K562 (cell line): ENCODE data around the gene ITPR2. TPM values are rescaled to one million over a fixed set of nuclear protein-coding genes. Genes with fewer than 3 reads are reported as not detected.

ENCODE experiments used
- ATAC-seq: fragments of 200-7000 bp; cut with Tn5 transposase; 3 replicates; pipeline ENCODE4 v1.9.1; 2020; ENCODE audit warnings: moderate library complexity
- BruUV-seq: library from RNA; stranded (reverse); fragments of 400-500 nt; replicated peaks from 2 replicates; lab custom pipeline; 2021; lab: Mats Ljungman, UMichigan
- CTCF ChIA-PET: fragments of 300-600 bp; formaldehyde crosslinking; extraction: SDS; loops from one replicate; lab custom pipeline; 2021; ENCODE audit warnings: low intra/inter-chr PET ratio; lab: Yijun Ruan, JAX
- POLR2A ChIA-PET: fragments of 300-600, 350-650 bp; sonication (Branson Sonifier 250); formaldehyde crosslinking; extraction: SDS; loops from one replicate; lab custom pipeline; 2021; ENCODE audit warnings: antibody characterized with exemption, inconsistent platforms; lab: Yijun Ruan, JAX
- DNase-seq, 4 experiments: peaks; one replicate each; pipeline versions ENCODE4 v3.0.0 to v3.0.0-alpha.2; 2011 to 2018; ENCODE audit warnings: low spot score in 3 of 4, mixed read lengths in 3 of 4; ENCODE audit errors: extremely low read depth in 1 of 4
- FAIRE-seq: peaks from 2 replicates; lab custom pipeline; 2011; peaks lifted over from hg19 to GRCh38; lab: Jason Lieb, UNC
- H2AFZ ChIP-seq: 2 replicates; pipeline ENCODE4 v1.6.0; 2011; ENCODE audit warnings: low read depth, low read length, control low read depth, inconsistent platforms
- H3K27ac ChIP-seq: fragments of 200-600 bp; 3 replicates; pipeline ENCODE4 v1.8.0; 2011; ENCODE audit warnings: low read depth, mild to moderate bottlenecking, control low read depth, inconsistent platforms, low read length, moderate library complexity, mixed read lengths; ENCODE audit errors: extremely low read depth
- H3K27me3 ChIP-seq, 2 experiments: fragments of 300-600 bp in 1 of 2; 2 replicates in 1 of 2; 3 replicates in 1 of 2; pipeline versions ENCODE4 v1.6.0 to v1.8.0; 2011; ENCODE audit warnings: inconsistent platforms in 2 of 2, low read length in 2 of 2, mild to moderate bottlenecking in 1 of 2, mixed read lengths in 1 of 2, moderate library complexity in 1 of 2; ENCODE audit not compliant: control insufficient read depth in 2 of 2, insufficient read depth in 2 of 2
- H3K36me3 ChIP-seq: fragments of 300-600 bp; 3 replicates; pipeline ENCODE4 v1.8.0; 2011; ENCODE audit warnings: mild to moderate bottlenecking, low read length, inconsistent platforms; ENCODE audit not compliant: control insufficient read depth, insufficient read depth
- H3K4me1 ChIP-seq, 2 experiments: fragments of 200-600 bp in 1 of 2; replicated peaks in 1 of 2; 2 replicates in 1 of 2; 3 replicates in 1 of 2; pipeline versions ENCODE4 v1.5.1 to v1.8.0; 2011; ENCODE audit warnings: inconsistent platforms in 2 of 2, low read length in 2 of 2, mild to moderate bottlenecking in 1 of 2, mixed read lengths in 1 of 2, moderate library complexity in 1 of 2; ENCODE audit not compliant: control insufficient read depth in 2 of 2, insufficient read depth in 2 of 2
- H3K4me2 ChIP-seq: 2 replicates; pipeline ENCODE4 v1.6.1; 2011; ENCODE audit warnings: low read length, control low read depth, inconsistent platforms, mixed read lengths; ENCODE audit not compliant: insufficient read depth
- H3K4me3 ChIP-seq: fragments of 200-600 bp; sonication (generic), shearing (Covaris generic); 2 replicates; pipeline ENCODE4 v1.5.1; 2016; ENCODE audit warnings: control low read depth, inconsistent platforms
- H3K79me2 ChIP-seq: fragments of 200-600 bp; 3 replicates; pipeline ENCODE4 v1.8.0; 2011; ENCODE audit warnings: low read length, inconsistent platforms; ENCODE audit not compliant: control insufficient read depth, insufficient read depth
- H3K9ac ChIP-seq, 2 experiments: 2 replicates each; pipeline versions ENCODE4 v1.6.0 to v1.6.1; 2011; ENCODE audit warnings: low read depth in 2 of 2, low read length in 2 of 2, control low read depth in 1 of 2, inconsistent platforms in 1 of 2, mild to moderate bottlenecking in 1 of 2, mixed read lengths in 1 of 2; ENCODE audit not compliant: insufficient read depth in 1 of 2
- H3K9me1 ChIP-seq: one replicate; pipeline ENCODE4 v1.6.0; 2011; ENCODE audit warnings: inconsistent platforms, mild to moderate bottlenecking, low read length, moderate library complexity; ENCODE audit not compliant: control insufficient read depth, insufficient read depth
- H3K9me3 ChIP-seq: replicated peaks from 2 replicates; pipeline ENCODE4 v1.5.1; 2011; ENCODE audit warnings: low read depth, low read length, inconsistent platforms; ENCODE audit not compliant: control insufficient read depth, insufficient read depth
- H4K20me1 ChIP-seq: replicated peaks from 2 replicates; pipeline ENCODE4 v1.6.1; 2011; ENCODE audit warnings: low read length, inconsistent platforms, mixed read lengths; ENCODE audit not compliant: control insufficient read depth, insufficient read depth
- ESRRB ChIP-seq: fragments of 250-450 bp; sonication (Bioruptor Pico); IDR thresholded peaks from 2 replicates; pipeline ENCODE4 v1.5.0; 2020; ENCODE audit warnings: mild to moderate bottlenecking, moderate library complexity, borderline replicate concordance
- MTF1 ChIP-seq: fragments of 250-450 bp; sonication (Bioruptor Pico); IDR thresholded peaks from 2 replicates; pipeline ENCODE4 v1.9.0; 2021; ENCODE audit warnings: moderate library complexity, mild to moderate bottlenecking, inconsistent platforms, borderline replicate concordance
- POLR3A ChIP-seq: IDR thresholded peaks from 2 replicates; pipeline ENCODE4 v1.6.1; 2011; ENCODE audit warnings: borderline replicate concordance, mild to moderate bottlenecking, moderate library complexity; ENCODE audit not compliant: insufficient read length, insufficient read depth; ENCODE audit errors: extremely low read depth
- RBM25 ChIP-seq: fragments of 200-400 bp; formaldehyde crosslinking; IDR thresholded peaks from 2 replicates; pipeline ENCODE4 v1.6.1; 2018; ENCODE audit warnings: low read length, low read depth, moderate library complexity; ENCODE audit not compliant: severe bottlenecking
- TOE1 ChIP-seq, 2 experiments: fragments of 450-650 bp in 1 of 2; sonication (generic) in 1 of 2; formaldehyde crosslinking in 1 of 2; IDR thresholded peaks; 2 replicates each; pipeline versions ENCODE4 v1.7.1 to v1.8.0; 2016 to 2022; ENCODE audit warnings: borderline replicate concordance in 2 of 2, mild to moderate bottlenecking in 2 of 2, antibody characterized with exemption in 1 of 2, inconsistent platforms in 1 of 2, low read depth in 1 of 2, missing genetic modification reagents in 1 of 2, moderate library complexity in 1 of 2
- ZKSCAN3 ChIP-seq: fragments of 250-450 bp; sonication (Bioruptor Pico); IDR thresholded peaks from 2 replicates; pipeline ENCODE4 v1.4.0; 2020
- ZNF586 ChIP-seq: fragments of 450-650 bp; formaldehyde crosslinking; conservative IDR thresholded peaks from 2 replicates; pipeline ENCODE4 v1.4.0; 2020; ENCODE audit warnings: mild to moderate bottlenecking, moderate library complexity
- WGBS: fragments of 100-300 bp; shearing (Covaris generic); methylation state at CpG from one replicate; pipeline ENCODE4 v1.1.6; 2016; ENCODE audit warnings: low coverage, mixed read lengths; ENCODE audit not compliant: insufficient coverage; ENCODE audit errors: missing lambda C conversion rate; 5-methylcytosine and 5-hydroxymethylcytosine counted together
- in situ Hi-C: fragments of 300-500 bp; cut with MboI; formaldehyde crosslinking; loops from 4 replicates; pipeline ENCODE4 v1.15.0; 2018; ENCODE audit warnings: inconsistent platforms, mixed read lengths
- intact Hi-C: fragments of 100-400 bp; cut with micrococcal nuclease; formaldehyde crosslinking; loops from 2 replicates; pipeline ENCODE4 v1.14.2; 2022
- polyA plus RNA-seq, 8 experiments: library from polyadenylated mRNA; depleted of rRNA in 4 of 8; stranded (reverse) in 5 of 8; unstranded in 3 of 8; fragments of >200 nt; fragmentation: Nextera tagmentation in 2 of 8; fragmentation: Illumina TruSeq in 1 of 8; extraction: Ambion mirVana in 2 of 8; extraction: Trizol in 1 of 8; gene quantifications; 2 replicates each; pipeline versions ENCODE4 v1.2.1 to v1.2.3, GENCODE V29; 2011 to 2014; ENCODE audit warnings: inconsistent platforms in 1 of 8, missing spikeins in 1 of 8
- total RNA-seq, 7 experiments: library from RNA; depleted of rRNA in 6 of 7; stranded (reverse); fragments of >200 nt in 6 of 7; fragmentation: Illumina TruSeq in 2 of 7; extraction: Trizol in 2 of 7; gene quantifications; 2 replicates each; pipeline versions ENCODE4 v1.2.1 to v1.2.3, GENCODE V29; 2011 to 2021; ENCODE audit warnings: low replicate concordance in 1 of 7
- TF ChIP-seq, protein P1 (sequence below): sonication (generic); formaldehyde crosslinking; IDR thresholded peaks from 2 replicates; pipeline ENCODE4 v1.9.0; 2022; ENCODE audit warnings: mild to moderate bottlenecking, missing genetic modification reagents

ITPR2 gene
- total and polyA plus RNA-seq, 9 of the 15 experiments (the other 6 are each of a cell fraction or from before 2014, with no cell fraction given): 0.21 to 3.3 (median 0.95) TPM

GRCh38 chr12:26800858-26801257 is 32.1 kb downstream of the ITPR2 start:
- H3K4me1 ChIP-seq: no peaks in the 10 kb centered on the region
- intact Hi-C loops: no loop called here
- no peak overlapping the region for H3K4me3 ChIP-seq
- ChIA-PET POLR2A (interaction anchor here (1.0 kb wide), 1 partner anchor 35 kb away, joined by 6 read pairs; no protein-coding TSS in a partner anchor), CTCF (no interaction called here)
- no peaks in the 10 kb centered on the region for H3K79me2 ChIP-seq
- no peaks in the 10 kb centered on the region for H3K9me1 ChIP-seq
- no peak for ATAC-seq
- FAIRE-seq: no peak
- BruUV-seq: no TSS peak
- in situ Hi-C loops: no loop called here
- no peak overlapping the region for H3K4me2 ChIP-seq
- no peak overlapping the region for H3K27ac ChIP-seq
- H3K9me3 ChIP-seq: no peaks in the 10 kb centered on the region
- DNase-seq: no peak
- no peak overlapping the region; a peak in 1 of 4 replicates for H3K9ac ChIP-seq
- H2AFZ ChIP-seq: no peak overlapping the region
- no peaks in the 10 kb centered on the region for H4K20me1 ChIP-seq
- TF ChIP-seq MTF1 (CRISPR knock-in tag): no peak
- H3K36me3 ChIP-seq: no peaks in the 10 kb centered on the region
- H3K27me3 ChIP-seq: no peaks in the 10 kb centered on the region
- WGBS: 2% methylated on average over 7 of the region's 7 CpGs

GRCh38 chr12:26800347-26800746 is 32.6 kb downstream of the ITPR2 start:
- no peaks in the 10 kb centered on the region for H3K9me3 ChIP-seq
- DNase-seq (no peak), ATAC-seq (no peak), FAIRE-seq (no peak)
- no peaks in the 10 kb centered on the region for H3K9me1 ChIP-seq
- H3K79me2 ChIP-seq: no peaks in the 10 kb centered on the region
- ChIA-PET POLR2A (interaction anchor here (1.0 kb wide), 1 partner anchor 36 kb away, joined by 6 read pairs; no protein-coding TSS in a partner anchor), CTCF (no interaction called here)
- intact Hi-C loops (no loop called here), in situ Hi-C loops (no loop called here)
- H3K27ac ChIP-seq: no peak overlapping the region
- no TSS peak for BruUV-seq
- no peak for TF ChIP-seq TOE1 (IDR thresholded peaks at IDR 0.05; ENCODE audit: borderline replicate concordance)
- TF ChIP-seq TOE1 (CRISPR knock-in tag; IDR thresholded peaks at IDR 0.05; ENCODE audit: borderline replicate concordance, low read depth): no peak
- TF ChIP-seq ZKSCAN3 (CRISPR knock-in tag): no peak
- TF ChIP-seq ZNF586: no peak
- TF ChIP-seq, protein P1, sequence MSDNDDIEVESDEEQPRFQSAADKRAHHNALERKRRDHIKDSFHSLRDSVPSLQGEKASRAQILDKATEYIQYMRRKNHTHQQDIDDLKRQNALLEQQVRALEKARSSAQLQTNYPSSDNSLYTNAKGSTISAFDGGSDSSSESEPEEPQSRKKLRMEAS (CRISPR knock-in tag): no peak
- no peak for TF ChIP-seq POLR3A
- peak; percentile 10 for TF ChIP-seq RBM25
- no peak for TF ChIP-seq ESRRB (CRISPR knock-in tag)
- H3K27me3 ChIP-seq: no peaks in the 10 kb centered on the region
- no peaks in the 10 kb centered on the region for H3K36me3 ChIP-seq
- no peak overlapping the region for H2AFZ ChIP-seq
- no peak overlapping the region for H3K9ac ChIP-seq
- no peak overlapping the region for H3K4me2 ChIP-seq
- no peak overlapping the region for H3K4me3 ChIP-seq
- H4K20me1 ChIP-seq: no peaks in the 10 kb centered on the region
- H3K4me1 ChIP-seq: no peaks in the 10 kb centered on the region
